ENCODE data around the gene PIGB. TPM values are rescaled to one million over a fixed set of nuclear protein-coding genes. Genes with fewer than 3 reads are reported as not detected.

PIGB gene
- total and polyA plus RNA-seq, 8 donors: 0.58 to 21.2 (median 7.7) TPM

- 76 to 90% (median 83%) methylated on average over 1 of the region's 1 CpG for WGBS, 5 donors
- Histone ChIP-seq H3K27me3 (no peaks in the 10 kb centered on the region), H3K9me3 (no peaks in the 10 kb centered on the region), H3K27ac (no peak overlapping the region), H3K4me3 (no peak overlapping the region), H3K4me1 (peaks cover 0 to 9% (median 3%) of the 10 kb centered on the region in 4 donors), H3K36me3 (peaks cover 13 to 77% (median 66%) of the 10 kb centered on the region in 4 donors)
- intact Hi-C loops (cut with DNase I; ENCODE audit: low total_unique reads): no loop called here
- DNase-seq: no peak
- TF ChIP-seq POLR2AphosphoS5 (IDR thresholded peaks at IDR 0.05): no peak
- TF ChIP-seq POLR2A (IDR thresholded peaks at IDR 0.05): no peak
- TF ChIP-seq CTCF (IDR thresholded peaks at IDR 0.05): no peak
- no peak for TF ChIP-seq EP300 (IDR thresholded peaks at IDR 0.05)
Measured at GRCh38 chr15:55366981-55367380, 48.0 kb downstream of the PIGB start.

GRCh38 chr15:55372701-55373440 is 53.8 kb downstream of the PIGB start:
- no peaks in the 10 kb centered on the region for H3K9me3 ChIP-seq
- H3K27me3 ChIP-seq: no peaks in the 10 kb centered on the region
- H3K27ac ChIP-seq: peak overlapping the region in 2 of 5 donors; percentile 22 to 27
- H3K36me3 ChIP-seq: peaks cover 23 to 88% (median 86%) of the 10 kb centered on the region in 4 donors
- no peak overlapping the region for H3K4me3 ChIP-seq
- intact Hi-C loops (cut with DNase I; ENCODE audit: low total_unique reads): no loop called here
- DNase-seq: no peak
- peaks cover 0 to 17% (median 0%) of the 10 kb centered on the region in 4 donors for H3K4me1 ChIP-seq
- 39 to 61% (median 57%) methylated on average over 3 of the region's 3 CpGs for WGBS, 5 donors
- no peak for TF ChIP-seq POLR2A (IDR thresholded peaks at IDR 0.05)
- TF ChIP-seq EP300 (IDR thresholded peaks at IDR 0.05): no peak
- TF ChIP-seq POLR2AphosphoS5 (IDR thresholded peaks at IDR 0.05): no peak
- TF ChIP-seq CTCF (IDR thresholded peaks at IDR 0.05): no peak

GRCh38 chr15:55379095-55379494 is 60.1 kb downstream of the PIGB start:
- Histone ChIP-seq H3K9me3 (no peaks in the 10 kb centered on the region), H3K4me3 (no peak overlapping the region), H3K27ac (no peak overlapping the region), H3K36me3 (peaks cover 33 to 98% (median 95%) of the 10 kb centered on the region in 4 donors), H3K4me1 (no peaks in the 10 kb centered on the region), H3K27me3 (no peaks in the 10 kb centered on the region)
- WGBS, 5 donors: 84 to 94% (median 91%) methylated on average over 5 of the region's 5 CpGs
- no peak for DNase-seq
- no peak for TF ChIP-seq EP300 (IDR thresholded peaks at IDR 0.05)
- TF ChIP-seq POLR2AphosphoS5 (IDR thresholded peaks at IDR 0.05): no peak
- intact Hi-C loops (cut with DNase I; ENCODE audit: low total_unique reads): no loop called here

- Histone ChIP-seq H3K4me3 (no peak overlapping the region), H3K36me3 (peaks cover 27 to 97% (median 94%) of the 10 kb centered on the region in 4 donors), H3K27ac (no peak overlapping the region), H3K9me3 (no peaks in the 10 kb centered on the region), H3K27me3 (no peaks in the 10 kb centered on the region), H3K4me1 (no peaks in the 10 kb centered on the region)
- no peak for DNase-seq
- intact Hi-C loops (cut with DNase I; ENCODE audit: low total_unique reads): no loop called here
- TF ChIP-seq POLR2AphosphoS5 (IDR thresholded peaks at IDR 0.05): no peak
Measured at GRCh38 chr15:55381595-55381994, 62.6 kb downstream of the PIGB start.

GRCh38 chr15:55383687-55384086 is 64.7 kb downstream of the PIGB start:
- WGBS, 5 donors: 97 to 100% (median 100%) methylated on average over 2 of the region's 2 CpGs
- TF ChIP-seq EP300 (IDR thresholded peaks at IDR 0.05): no peak
- no peak for TF ChIP-seq CTCF (IDR thresholded peaks at IDR 0.05)
- TF ChIP-seq POLR2A (IDR thresholded peaks at IDR 0.05): no peak
- TF ChIP-seq POLR2AphosphoS5 (IDR thresholded peaks at IDR 0.05): no peak
- Histone ChIP-seq H3K4me3 (no peak overlapping the region), H3K27me3 (no peaks in the 10 kb centered on the region), H3K36me3 (peaks cover 27 to 96% (median 93%) of the 10 kb centered on the region in 4 donors), H3K9me3 (no peaks in the 10 kb centered on the region), H3K27ac (no peak overlapping the region), H3K4me1 (peaks cover 0 to 4% (median under 1%) of the 10 kb centered on the region in 4 donors)
- intact Hi-C loops (cut with DNase I; ENCODE audit: low total_unique reads): no loop called here
- DNase-seq: no peak

Data from stomach (tissue), 9 donors.